ENCODE measurements around the gene KIF6.

DNA sequence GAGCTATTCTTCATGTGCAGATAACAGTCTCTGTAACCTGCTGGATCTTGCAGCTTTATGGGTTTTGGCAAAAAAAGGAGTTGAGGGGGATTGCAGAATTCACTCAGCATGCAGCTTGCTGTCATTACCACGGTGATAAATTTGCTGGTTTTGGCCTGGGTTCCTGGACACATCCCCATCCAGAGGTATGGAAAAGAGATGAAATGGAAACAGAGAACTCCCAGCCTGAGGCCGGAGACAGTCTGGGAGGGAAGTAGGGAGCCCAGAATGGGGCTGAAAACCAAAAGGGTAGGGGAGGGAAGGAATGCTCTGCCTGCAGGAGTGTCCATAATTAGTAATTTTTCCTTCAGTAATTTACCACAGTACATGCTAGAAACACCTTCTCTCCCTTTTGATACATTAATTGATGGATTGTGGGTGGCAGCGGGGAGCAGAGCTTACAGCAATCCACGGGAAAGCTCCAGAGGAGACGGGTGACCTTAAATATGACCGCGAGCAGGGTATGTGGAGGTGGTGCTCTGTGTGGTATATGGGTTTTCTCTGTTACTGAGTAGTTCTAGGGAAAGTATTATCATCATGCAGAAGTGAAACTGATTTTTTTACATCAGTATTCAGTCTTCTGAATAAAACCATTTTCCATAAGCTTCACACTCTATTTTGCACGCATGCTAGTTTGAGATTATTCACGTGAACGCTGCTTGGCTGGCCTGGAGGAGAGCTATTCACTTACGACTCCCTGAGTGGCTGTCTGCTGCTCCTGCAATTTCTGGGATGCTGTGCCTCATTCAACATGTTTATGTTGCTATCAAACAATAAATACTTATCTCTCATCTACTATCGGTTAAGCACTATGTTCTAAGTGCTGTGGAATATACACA is 336.4 kb downstream of the KIF6 start:
- TF ChIP-seq, protein P1, sequence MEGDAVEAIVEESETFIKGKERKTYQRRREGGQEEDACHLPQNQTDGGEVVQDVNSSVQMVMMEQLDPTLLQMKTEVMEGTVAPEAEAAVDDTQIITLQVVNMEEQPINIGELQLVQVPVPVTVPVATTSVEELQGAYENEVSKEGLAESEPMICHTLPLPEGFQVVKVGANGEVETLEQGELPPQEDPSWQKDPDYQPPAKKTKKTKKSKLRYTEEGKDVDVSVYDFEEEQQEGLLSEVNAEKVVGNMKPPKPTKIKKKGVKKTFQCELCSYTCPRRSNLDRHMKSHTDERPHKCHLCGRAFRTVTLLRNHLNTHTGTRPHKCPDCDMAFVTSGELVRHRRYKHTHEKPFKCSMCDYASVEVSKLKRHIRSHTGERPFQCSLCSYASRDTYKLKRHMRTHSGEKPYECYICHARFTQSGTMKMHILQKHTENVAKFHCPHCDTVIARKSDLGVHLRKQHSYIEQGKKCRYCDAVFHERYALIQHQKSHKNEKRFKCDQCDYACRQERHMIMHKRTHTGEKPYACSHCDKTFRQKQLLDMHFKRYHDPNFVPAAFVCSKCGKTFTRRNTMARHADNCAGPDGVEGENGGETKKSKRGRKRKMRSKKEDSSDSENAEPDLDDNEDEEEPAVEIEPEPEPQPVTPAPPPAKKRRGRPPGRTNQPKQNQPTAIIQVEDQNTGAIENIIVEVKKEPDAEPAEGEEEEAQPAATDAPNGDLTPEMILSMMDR (IDR thresholded peaks at IDR 0.05; ENCODE audit: low read length), result no peak
- TF ChIP-seq EZH2 (optimal IDR thresholded peaks at IDR 0.05; ENCODE audit: low read depth, low read length), result no peak
- no peak for TF ChIP-seq EZH2phosphoT487 (IDR thresholded peaks at IDR 0.05; ENCODE audit: low read length)
